Measurements from ENCODE around the gene INSRR.

DNA sequence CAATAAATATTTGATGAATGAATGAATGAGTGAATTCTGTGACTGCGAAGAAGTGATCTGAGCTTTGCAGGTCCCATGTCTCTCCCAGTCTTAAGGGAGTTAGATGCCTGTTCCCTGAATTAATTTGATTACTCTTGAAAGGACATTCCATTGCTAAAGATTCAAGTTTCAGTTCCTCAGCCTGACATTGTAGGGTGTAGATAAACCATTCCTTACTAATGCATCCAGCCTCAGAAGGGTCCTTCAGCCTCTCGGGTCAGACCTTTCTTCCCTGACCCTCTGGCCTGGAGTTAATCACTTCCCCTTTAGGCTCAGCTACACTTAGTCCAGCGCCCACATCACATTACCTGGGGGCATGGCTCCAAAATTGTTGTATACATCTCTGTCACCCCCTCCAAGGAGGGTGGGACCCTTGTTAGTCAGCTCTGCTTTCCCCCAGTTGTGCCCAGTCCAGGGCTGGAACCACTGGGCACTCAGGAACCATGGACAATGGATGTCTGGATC lies 2.6 kb downstream of the INSRR start:
- TF ChIP-seq, protein P1, sequence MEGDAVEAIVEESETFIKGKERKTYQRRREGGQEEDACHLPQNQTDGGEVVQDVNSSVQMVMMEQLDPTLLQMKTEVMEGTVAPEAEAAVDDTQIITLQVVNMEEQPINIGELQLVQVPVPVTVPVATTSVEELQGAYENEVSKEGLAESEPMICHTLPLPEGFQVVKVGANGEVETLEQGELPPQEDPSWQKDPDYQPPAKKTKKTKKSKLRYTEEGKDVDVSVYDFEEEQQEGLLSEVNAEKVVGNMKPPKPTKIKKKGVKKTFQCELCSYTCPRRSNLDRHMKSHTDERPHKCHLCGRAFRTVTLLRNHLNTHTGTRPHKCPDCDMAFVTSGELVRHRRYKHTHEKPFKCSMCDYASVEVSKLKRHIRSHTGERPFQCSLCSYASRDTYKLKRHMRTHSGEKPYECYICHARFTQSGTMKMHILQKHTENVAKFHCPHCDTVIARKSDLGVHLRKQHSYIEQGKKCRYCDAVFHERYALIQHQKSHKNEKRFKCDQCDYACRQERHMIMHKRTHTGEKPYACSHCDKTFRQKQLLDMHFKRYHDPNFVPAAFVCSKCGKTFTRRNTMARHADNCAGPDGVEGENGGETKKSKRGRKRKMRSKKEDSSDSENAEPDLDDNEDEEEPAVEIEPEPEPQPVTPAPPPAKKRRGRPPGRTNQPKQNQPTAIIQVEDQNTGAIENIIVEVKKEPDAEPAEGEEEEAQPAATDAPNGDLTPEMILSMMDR (IDR thresholded peaks at IDR 0.05): no peak
- TF ChIP-seq POLR2A (IDR thresholded peaks at IDR 0.05): no peak

Data from thyroid gland (tissue), 4 donors.